Pulmonary artery endothelial cell (primary cell): Measurements from ENCODE around the gene CRYGA. TPM values are rescaled to one million over a fixed set of nuclear protein-coding genes. Genes with fewer than 3 reads are reported as not detected.
"Not testable (repeated sequence)": the region's sequence is repeated elsewhere in the genome, so short reads cannot be mapped to it uniquely, and the experiment has no call there.

Experiments
- DNase-seq: peaks from one replicate; pipeline ENCODE4 v3.0.0-alpha.2; 2011; ENCODE audit warnings: low read depth, low spot score
- total RNA-seq: library from RNA; depleted of rRNA; stranded (reverse); fragments of >200 nt; gene quantifications from 2 replicates; pipeline ENCODE4 v1.2.3, GENCODE V29; 2014

Gene CRYGA
- total RNA-seq, 1 donor from 2014 or later = not detected

GRCh38 chr2:208127090-208127489 is 36.3 kb downstream of the CRYGA start:
- no peak for DNase-seq

- DNase-seq = no peak
These were observed 38.1 kb downstream of the CRYGA start for GRCh38 chr2:208125251-208125650.

- not testable (repeated sequence) for DNase-seq
These were observed 39.2 kb downstream of the CRYGA start, which contains the start of gene CRYGD for GRCh38 chr2:208124013-208124715. Gene CRYGD, minus strand, starts transcription at chr2:208124524. Its CDS starts 51 bp downstream, at chr2:208124473.

- DNase-seq = no peak
These were observed 41.1 kb downstream of the CRYGA start for GRCh38 chr2:208122248-208122647.

GRCh38 chr2:208118918-208119317 is 44.5 kb downstream of the CRYGA start:
- DNase-seq = no peak

- DNase-seq = not testable (repeated sequence)
These were observed 46.0 kb downstream of the CRYGA start for GRCh38 chr2:208117390-208117789.

- no peak for DNase-seq
These were observed 50.4 kb downstream of the CRYGA start for GRCh38 chr2:208112969-208113368.

- not testable (repeated sequence) for DNase-seq
These were observed 51.1 kb downstream of the CRYGA start for GRCh38 chr2:208112273-208112745.

Other genes with a start within 250 kb of the CRYGA start
- 7.2 and 11.4 TPM in 2 replicates for gene PLEKHM3, start 138.1 kb downstream of the CRYGA start, total RNA-seq
- not detected in 2 replicates for gene CRYGD, start 39.1 kb downstream of the CRYGA start, total RNA-seq
- gene CRYGC, start 33.8 kb downstream of the CRYGA start, total RNA-seq = not detected in 2 replicates
- gene CRYGB, start 17.4 kb downstream of the CRYGA start, total RNA-seq = not detected in 2 replicates
- not detected in 2 replicates for gene C2orf80, start 26.4 kb upstream of the CRYGA start, total RNA-seq
- gene IDH1, start 91.5 kb upstream of the CRYGA start, total RNA-seq = 111 and 190 TPM in 2 replicates
- 23.4 and 31.8 TPM in 2 replicates for gene PIKFYVE, start 102.7 kb upstream of the CRYGA start, total RNA-seq
- gene PTH2R, start 243.2 kb upstream of the CRYGA start, total RNA-seq = 0.04 TPM in 1 of 2 replicates, not detected in the other